GM21786 (cell line): Measurements from ENCODE around the gene SLC9A2.

Source experiments
- ATAC-seq: cut with Tn5 transposase; IDR thresholded peaks from one replicate; pipeline ENCODE4 v1.9.1; 2021; ENCODE audit not compliant: unreplicated experiment

The SLC9A2 gene

DNA sequence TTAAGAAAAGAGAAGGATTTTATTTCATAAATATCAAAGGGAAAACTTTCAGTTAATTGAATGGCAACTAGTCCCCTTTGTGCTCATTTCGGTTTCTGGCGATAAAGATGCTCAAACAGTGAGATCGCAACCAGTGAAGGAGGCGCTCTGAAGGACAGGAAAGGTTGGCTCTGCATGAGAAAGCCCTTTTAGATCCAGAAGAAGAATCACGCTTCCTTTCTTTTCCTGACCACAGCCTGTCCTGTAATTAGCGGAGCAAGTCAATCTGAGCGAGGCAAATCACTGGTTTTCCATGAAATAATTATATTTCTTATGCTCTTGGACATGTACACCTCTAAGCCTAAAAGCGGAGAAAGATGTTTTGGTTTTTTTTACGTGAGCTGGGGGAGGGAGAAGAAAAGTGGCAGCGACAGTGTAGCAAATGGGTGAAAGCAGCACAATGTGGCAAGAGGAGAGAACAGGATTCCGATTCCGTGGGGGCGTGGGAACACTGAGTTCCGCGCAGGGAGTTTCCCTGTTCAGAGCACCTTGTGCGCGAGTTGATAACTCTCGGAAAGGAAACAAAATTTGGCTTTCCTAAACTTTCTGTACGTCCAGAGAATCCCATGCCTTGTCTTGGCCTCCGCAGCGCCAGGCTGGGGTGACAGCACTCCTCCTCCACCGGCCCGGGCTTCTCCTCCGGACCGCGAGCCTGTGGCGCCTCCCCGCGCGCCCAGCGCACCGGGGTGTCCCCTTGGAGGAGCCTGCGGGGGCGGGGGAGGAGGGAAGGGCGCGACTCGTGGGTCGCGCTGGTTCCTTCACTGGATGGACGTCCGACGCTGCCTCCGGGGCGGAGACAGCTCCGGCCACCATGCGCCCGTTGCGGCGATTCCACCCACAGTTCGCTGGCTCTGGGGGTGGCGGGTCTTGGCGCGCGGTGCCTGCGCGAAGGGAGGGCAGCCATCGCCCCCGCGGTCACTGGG, 620 bp upstream of the SLC9A2 start:
- ATAC-seq: no peak

DNA sequence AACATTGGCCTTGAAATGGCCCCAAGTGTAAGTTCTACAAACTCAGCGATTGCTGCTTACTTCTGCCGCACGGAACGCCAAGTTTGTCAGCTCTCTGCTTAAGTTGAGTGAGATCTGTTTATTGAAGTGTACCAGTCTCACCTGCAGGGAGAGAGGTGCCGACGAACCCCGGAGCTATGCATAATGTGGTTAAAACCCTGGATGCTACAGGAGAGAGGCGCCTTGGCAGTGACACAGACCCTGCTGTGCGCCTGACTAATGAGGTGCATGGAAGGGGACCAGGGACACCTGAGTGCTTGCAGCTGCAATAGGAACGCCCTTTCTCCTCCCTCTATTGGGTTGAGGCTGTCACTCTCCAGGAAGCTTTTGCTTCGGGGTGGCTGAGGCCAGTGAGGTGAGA, 979 bp downstream of the SLC9A2 start:
- ATAC-seq: no peak

DNA sequence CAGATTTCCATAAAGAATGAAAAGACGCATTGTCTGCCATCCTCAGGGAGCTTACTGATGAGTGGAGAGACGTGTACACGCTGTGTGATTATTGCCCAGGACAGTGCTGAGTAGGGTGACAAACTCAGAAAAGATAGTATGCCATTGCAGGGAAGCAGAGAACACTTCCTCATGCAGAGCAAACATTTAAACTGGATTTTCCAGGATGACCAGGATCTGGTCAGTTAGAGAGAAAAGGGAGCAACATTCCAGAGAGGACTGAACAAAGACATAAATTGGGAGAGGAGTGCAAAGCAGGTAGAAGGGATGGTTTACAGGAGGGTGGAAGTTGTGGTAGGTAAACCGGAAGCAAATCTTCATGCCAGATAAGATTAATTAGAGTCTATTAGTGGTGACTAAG, 2.3 kb downstream of the SLC9A2 start:
- ATAC-seq: no peak

DNA sequence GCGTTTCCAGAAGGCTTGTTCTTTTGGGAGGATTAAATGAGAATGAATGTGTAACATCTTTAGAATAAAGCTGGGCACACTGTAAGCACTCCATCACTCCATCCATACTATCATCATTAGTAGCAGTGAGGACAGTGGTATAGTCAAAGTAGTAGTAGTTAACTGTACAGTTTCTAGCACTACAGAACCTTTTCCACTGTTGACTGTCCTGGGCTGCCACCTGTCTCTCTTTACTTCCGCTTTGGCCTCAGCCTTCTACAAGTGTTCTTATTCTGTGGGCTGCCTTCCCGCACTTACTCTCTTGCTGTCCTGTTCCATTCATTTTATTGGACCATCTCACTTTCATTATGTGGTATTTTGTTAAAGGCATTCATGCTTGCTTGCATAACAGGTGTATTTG, 3.3 kb downstream of the SLC9A2 start:
- ATAC-seq: peak; percentile 44

DNA sequence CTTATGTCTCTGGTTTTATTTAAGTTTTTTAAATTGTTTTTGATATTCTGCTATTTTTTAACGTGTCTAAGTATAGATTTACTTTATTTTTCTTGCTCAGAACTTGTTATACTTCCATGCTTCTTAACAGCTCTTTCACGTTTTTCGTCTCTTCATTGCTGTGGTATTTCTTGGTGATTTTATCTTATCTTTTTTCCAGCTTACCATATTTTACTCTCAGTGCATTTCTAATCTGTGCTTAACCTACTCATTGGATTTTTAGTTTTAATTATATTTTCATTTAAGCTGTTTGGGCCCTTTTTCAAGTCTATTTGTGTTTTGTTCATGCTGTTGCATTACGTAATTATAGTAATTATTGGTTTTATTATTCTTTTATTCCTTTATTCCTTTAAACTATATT, 11.1 kb downstream of the SLC9A2 start:
- ATAC-seq: no peak

DNA sequence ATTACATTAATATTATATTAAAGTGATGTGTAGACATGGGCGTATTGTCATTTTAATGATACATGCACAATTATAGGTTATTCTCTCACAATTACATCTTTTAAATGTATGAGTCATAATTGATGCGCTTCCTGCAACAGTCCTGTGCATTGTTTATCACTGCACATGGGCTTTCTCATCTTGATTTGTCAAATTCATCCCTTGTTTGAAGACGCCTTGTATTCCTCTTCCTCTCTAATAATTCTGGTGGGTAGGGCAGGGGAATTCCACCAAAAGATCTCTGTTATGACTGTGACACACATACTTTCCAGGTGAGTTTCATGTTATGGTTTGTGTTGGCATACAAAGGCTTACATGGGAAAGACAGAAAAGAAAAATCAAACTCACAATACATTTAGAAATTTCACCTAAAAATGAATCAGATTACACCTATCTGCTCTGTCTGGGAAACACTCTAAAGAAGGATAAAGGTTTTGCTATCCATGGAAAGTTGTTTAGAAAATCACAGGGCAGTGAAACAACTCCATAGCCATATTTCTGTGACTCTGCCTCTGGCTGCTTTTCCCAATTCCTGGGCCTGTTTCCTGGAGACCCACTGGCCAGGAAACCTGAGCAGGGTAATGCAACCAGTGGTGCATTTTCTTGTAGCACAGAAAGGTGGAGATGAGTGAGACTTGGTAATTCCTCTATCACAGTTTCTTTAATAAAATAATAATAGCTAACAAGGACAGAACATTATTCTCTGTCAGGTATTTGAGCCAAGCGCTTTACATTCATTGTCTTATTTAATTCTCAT, 13.2 kb downstream of the SLC9A2 start:
- no peak for ATAC-seq

DNA sequence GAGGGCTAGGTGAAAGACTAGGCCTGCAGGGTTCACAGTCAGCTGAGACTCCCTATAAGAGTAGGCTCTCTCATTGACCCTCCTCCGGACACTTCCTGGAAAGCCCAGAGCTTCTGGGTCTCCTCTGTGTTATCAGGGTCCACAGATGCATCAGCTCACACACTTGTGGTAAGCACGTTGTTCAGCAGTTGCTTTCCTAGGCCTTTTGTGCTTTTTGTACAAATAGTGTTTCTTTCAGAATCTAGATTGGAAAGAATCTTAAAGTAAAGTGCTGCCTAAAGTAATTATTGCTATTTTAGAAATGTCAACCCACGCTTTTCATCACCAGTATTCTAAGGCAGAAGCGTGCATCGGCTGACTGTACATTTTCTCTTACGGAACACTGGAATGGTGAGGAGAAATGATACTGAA, 15.5 kb downstream of the SLC9A2 start:
- no peak for ATAC-seq

DNA sequence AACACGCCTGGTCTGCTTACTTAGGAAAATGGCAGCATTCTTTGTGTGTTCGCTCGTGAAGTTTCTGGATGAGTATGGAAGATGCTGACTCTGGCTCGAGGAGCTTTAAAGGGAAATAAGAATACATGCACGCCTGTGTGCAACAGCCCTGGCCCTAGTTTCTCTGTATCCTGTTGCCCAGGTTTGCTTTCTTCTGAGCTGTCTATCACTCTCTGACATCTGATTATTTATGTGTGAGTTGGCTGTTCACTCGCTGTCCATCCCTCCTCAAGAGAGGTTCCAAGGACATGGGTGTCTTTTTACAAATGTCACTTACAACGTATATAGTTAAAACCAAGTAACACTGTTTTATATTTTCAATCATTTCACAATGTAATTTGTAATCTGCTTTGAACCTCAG, 16.0 kb downstream of the SLC9A2 start:
- ATAC-seq: no peak

DNA sequence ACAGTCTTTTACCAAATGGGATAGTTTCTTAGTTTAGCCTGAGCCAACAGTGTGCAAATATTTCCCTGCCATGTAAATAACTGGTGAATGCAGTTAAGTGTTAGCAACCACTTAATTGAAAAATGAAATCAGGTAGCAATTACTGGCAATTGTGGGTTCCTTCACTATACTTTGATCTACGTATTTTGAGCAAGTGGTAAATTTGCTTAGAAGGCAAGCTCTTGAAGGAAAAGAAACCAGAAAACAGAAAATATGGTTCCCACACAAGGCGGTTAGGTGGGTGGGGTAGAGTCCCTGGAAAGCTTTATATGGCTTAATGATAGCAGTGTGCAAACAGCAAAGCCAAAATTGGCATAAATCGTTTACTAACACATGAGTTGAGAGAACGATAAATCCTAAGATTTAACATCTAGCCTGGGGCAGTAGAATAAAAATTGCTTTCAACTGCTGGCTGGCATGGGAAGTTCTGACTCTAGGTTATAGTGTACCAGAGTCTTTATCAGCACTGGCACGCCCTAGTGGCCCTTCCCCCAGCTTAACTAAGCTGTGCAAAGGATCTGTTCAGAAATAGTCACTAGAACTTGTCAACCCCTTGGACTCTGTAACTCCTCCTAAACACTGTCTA, 17.0 kb downstream of the SLC9A2 start:
- no peak for ATAC-seq

DNA sequence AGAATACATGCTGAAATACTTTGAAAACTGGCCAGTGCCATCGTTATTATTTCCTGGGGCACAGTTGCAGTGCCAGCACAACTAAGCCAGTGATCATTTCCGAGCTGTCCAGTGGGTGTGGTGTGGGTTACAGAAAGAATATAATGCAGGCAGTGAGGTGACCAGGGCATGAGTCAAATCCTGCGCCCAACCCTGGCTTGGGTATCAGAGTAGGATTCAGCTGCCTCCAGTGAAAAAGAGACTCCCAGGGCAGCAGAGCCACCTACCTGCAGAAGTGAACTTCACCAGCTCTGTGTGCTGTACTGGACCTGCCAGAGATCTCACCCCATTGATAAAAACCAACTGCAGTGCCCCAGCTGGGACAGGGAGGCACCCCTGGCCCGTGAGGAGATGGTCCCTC, 18.0 kb downstream of the SLC9A2 start:
- ATAC-seq: no peak

DNA sequence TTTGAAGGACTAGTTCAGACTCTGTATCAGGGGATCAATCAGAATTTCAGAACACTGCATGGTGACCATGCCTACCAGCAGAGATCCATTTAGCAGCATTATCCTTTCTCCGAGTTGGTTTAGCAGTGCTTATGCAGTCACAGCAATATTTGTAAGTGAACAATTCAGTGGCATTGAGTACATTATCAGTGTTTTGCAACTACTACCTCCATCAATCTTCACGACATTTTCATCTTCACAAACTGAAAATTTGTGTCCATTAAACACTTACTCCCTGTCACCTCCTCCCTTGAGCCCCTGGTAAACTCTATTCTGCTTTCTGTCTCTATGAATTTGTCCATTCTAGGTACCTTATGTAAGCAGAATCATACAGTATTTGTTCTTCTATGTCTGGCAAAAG, 20.1 kb downstream of the SLC9A2 start:
- no peak for ATAC-seq

DNA sequence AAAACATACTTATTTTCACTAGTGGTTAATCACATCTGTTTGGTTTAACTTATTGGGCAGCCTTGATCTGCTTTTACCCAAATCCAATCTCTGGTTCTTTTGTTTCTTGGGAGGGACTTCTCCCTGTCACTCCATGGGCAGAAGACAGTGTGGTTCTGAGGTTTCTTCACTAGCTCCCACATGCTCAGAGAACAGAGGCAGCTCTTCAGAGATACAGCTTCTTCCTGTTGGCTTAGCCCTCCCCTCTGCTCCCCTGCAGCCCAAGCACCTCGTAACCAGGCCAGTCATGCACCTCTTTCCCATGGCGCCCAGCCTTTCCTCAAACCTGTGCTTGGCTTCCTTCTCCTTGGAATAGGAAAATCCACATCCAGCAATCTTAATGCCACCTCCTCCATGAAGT, 32.8 kb downstream of the SLC9A2 start:
- no peak for ATAC-seq

DNA sequence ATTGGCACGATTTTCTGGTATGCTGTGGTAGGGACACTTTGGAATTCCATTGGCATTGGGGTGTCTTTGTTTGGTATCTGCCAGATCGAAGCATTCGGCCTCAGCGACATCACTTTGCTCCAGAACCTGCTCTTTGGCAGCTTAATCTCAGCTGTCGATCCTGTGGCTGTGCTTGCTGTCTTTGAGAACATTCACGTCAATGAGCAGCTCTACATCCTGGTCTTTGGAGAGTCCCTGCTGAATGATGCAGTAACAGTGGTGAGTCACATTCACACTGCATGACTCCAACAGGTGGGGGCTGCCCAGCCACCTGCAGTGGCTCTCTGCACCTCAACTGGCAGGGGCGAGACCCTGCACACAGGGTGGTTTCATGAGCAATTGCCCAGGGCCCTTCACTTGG, 38.4 kb downstream of the SLC9A2 start:
- peak; percentile 72 for ATAC-seq

DNA sequence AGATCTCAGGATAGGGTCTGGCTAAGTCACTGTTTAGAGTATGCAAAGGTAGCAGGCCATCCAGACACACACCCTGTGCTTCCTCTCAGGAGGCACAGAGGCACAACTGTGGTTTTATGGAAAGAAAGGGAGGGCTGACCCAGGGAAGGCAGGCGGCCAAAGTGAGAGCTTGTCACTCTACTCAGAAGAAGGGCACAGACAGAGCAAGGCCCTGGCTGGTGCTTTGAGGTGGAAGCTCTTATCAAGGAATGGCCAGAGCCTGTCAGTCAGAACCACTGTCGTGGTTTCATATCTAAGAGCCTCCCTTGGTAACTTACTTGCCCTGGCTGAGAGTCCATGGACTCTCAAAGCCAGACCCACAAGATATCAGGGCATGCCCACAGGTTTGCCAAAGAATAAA, 40.7 kb downstream of the SLC9A2 start:
- no peak for ATAC-seq

DNA sequence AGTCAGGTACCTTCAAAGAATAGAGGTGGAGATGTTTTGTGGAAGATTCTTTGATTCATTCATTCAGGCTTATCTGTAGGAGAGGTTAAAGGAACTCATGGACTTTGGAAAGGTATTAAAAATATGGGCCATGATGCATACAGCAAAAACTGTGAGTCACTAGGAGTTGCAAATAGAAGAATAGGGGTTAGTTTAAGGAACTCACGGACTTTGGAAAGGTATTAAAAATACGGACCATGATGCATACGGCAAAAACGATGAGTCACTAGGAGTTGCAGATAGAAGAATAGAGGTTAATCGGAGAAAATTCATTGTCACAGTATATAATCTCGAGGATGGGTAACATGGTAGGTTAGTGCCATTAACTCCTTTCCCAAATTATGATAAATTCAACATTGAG, 41.2 kb downstream of the SLC9A2 start:
- no peak for ATAC-seq

DNA sequence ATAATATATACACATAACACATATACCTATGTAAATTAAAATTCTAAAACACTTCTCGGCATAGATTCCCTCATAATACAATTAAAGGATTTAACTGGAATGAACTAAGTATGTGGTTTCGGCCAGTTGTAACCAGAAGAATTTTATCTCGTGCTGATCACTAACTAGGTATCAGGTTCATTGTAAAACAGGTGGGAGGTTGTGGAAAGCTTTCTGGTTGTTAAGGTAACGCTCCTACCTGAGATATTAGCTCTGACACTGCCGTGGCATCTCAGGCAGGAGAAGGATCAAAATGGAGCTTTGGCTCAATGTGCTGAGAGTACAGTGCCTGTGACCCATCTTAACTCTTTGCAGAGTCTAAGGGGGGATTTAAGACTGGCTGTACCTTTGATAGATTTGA, 42.5 kb downstream of the SLC9A2 start:
- ATAC-seq: no peak

DNA sequence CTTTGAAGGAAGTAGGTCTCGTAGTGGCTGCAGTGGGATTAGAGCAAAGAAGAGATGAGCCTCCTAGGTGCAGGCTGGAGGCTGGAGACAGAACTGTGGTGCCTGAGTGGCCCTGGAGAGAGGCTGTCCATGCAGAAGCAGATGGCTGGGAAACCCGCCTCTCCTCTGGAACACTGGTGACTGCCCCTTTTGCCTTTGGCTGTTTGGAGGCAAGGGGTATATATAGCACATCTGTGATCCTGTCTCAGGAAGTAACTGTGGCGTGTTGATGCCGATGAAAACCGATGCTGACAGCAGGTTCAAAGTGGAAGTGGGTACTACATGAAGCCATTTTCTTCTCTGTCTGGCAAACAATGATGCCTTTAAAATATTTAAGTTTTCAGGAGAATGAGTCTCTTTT, 43.5 kb downstream of the SLC9A2 start:
- no peak for ATAC-seq

DNA sequence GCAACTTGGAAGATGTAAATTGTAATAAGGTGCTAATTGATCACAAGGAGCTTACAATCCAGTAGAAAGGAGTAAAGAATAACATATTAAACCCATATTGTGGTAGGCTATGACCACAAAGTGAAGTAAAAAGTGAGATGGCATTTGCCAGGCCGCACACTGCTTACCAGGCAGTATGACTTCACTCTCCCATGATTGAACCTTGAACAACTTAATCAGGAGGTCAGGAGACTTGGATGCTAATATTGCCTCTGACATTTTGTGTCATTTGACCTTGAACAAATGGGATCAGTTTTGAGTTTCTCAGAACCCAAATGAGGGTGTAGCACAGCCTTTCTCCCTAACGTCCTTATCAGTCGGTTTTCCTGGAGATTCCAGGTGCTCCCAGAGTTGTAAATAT, 44.0 kb downstream of the SLC9A2 start:
- no peak for ATAC-seq

DNA sequence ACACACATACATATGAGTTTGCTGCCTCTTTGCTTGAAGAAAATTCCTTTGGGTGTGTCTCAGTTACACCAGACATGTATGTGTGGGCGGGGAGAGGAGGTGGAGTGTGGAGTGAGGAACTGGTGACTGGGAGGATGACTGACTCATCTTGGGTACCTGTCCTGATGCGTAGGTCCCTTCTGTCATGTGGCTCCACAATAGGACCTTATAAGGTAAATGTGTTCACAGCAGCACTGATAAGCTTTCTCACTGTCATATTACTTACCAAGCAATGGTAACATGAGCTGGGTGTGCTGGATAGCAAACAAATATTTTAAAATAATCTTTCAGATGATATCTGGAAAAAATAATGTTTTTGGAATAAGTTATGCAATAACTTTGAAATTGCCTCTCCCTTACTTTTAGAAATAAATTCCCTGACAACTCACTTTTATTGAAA, 45.1 kb downstream of the SLC9A2 start:
- peak; percentile 58 for ATAC-seq

DNA sequence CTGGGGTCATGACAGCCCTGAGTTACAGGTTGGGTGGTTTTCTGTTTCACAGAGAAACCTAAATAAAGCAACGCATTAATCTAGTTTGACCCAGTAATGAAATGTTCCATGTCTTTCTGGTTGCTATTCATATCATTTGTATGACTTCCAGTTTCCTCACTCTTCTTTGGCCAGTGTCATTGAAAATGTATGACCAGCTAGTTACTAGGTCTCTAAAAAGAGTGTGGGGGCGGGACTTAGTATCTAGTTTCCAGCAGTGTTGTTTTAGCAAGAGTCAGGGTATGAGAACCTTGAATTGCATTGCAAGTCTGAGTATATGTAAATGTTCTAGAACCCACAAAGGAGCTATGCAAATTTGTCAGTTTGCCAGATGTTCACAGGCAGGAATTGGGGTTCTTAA, 47.7 kb downstream of the SLC9A2 start:
- ATAC-seq: no peak

DNA sequence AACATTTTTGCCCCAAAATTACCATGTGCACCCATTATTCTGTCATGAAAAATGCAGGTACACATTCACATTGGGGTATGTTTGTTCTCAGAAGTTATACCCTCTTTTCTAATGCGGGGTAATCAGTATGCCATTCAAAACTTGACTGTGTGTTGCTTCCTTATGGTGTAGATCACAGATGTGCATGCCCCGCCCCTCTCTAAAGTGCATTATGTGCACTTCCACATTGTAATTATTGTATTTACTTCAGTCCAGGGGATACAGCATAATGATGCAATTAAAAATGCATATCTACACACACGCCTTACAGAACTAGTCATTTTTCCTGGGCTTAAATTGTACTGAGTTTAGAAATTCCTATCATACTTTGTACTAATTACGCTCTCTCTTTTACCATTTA, 48.8 kb downstream of the SLC9A2 start:
- ATAC-seq: no peak

DNA sequence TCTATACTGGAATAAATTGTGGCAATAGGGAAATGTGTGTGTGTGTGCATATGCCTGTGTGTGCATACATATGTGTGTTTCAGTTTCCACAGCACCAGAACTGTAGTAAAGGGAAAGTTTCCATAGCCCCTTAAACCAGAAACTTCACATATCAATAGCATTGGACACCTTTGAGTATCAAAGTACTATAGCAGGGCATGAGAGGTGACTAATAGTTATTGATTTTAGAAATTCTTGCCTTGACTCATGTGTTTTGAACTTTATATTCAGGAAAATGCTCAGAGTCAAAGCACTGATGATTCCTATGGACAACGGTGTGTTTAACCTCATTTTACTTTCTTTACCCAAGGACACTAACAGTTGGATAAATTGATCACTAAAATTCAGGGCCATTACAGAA, 50.0 kb downstream of the SLC9A2 start:
- no peak for ATAC-seq
